Activated T-helper 9 cell treated with anti-CD3 and anti-CD28 coated beads, Interleukin-2, amount 50 U/mL, for 16 hours (primary cell): ENCODE data around the gene ATP13A3.

Experiments used
- DNase-seq: peaks from one replicate; pipeline ENCODE4 v3.0.0-alpha.2; 2020; ENCODE audit warnings: low read depth

ATP13A3 gene

GRCh38 chr3:194369522-194370279 lies 117.1 kb downstream of the ATP13A3 start, which contains the start of gene LRRC15:
Gene LRRC15, minus strand, starts transcription at chr3:194369743. Its CDS starts 8,700 bp downstream, at chr3:194361043.
- no peak for DNase-seq

DNA sequence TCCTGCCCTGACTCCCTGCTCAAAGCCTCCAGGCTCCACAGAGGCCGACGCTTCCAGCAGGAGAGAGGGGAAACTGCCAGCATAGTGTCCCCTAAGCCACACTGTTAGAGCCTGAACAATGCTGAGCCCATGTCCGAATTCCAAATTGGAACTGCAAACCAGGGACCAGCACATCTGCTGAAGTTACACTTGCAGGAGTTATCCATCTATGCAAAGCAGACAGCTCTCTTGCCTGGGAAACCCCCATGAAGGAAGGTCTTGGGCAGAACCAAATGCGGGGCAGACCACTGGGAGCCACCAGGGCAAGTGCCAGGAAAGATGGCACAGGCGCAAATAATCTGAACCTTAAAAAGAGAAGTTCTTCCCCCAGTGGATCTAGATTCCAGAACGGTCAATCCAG lies 117.9 kb downstream of the ATP13A3 start:
- DNase-seq = no peak

- no peak for DNase-seq
Observed at GRCh38 chr3:194367992-194368841, 118.6 kb downstream of the ATP13A3 start.

GRCh38 chr3:194365978-194366490 lies 120.8 kb downstream of the ATP13A3 start:
- DNase-seq = no peak

GRCh38 chr3:194365526-194365925 lies 121.3 kb downstream of the ATP13A3 start:
- no peak for DNase-seq

DNA sequence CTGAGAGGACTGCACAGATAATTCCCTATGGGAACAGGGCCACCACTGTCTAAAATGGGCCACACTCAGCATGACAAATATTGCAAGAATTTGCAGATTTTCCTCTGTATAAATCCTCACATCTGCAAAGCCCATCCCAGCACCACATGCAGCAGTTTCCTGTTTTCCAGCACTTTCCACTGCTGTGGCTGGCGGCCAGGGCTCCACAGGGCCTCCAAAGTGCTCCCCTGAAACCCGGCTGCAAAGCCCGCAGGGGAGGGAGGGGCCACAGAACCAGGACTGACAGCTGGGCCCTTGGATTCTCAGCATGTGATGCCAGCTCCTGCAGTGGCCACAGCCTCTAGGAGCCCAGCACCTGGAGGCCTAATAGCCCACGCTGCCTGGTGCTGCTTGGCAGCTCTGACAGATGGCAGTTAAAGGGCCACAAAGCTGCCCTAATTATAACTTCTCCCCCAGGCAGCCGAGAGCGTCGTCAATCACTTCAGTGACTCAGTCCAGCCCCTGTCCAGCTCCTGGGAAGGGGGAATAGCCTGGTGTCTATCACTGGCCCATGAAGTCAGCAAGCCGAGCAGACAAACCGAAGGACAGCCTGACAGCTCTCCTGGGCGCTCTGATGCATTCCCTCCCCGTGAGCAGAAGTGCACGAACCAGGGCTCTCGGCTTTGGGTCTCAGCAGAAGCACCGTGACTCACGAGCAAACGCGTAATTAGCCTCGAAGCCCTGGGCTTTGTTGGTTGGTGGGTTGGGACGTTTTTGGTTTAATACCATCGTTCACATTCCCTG lies 122.0 kb downstream of the ATP13A3 start:
- no peak for DNase-seq

- no peak for DNase-seq
Observed at GRCh38 chr3:194364314-194364651, 122.5 kb downstream of the ATP13A3 start.

DNA sequence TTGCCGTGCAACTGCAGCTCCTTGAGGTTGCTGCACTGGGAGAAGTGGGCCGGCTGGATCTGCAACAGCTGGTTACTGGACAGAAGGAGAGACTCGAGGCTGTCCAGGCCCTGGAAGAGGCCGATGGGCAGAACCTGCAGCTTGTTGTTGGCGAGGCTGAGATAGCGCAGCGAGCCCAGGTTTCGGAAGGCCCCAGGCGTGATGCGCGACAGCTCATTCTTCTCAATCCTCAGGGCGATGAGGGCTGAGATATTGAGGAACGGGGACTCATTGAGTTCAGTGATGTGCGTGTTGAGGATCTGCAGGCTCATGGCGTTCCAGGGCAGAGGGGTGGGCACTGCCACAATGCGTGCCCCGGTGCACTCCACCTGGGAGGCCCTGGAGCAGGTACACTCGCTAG lies 126.2 kb downstream of the ATP13A3 start:
- no peak for DNase-seq

GRCh38 chr3:194357681-194358080 lies 129.1 kb downstream of the ATP13A3 start:
- DNase-seq = no peak

DNA sequence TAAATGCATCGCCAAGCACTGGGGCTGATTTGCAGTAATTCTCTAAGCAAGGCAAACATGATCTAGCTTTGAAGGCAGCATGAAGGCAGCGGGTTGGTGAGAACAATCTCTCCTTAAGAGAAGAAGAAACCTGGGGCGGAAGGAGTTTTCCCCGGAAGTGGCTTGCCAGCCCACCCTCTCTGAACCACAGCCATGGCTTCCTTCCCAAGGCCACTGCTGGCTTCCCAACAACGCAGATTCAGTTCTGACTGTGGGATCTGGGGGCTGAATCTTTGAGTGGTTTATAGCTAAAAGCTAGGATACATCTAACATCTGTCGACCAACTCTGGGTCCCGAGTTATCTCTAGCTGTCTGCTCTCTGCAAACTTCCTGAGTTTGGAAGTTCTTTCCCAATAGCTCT lies 131.4 kb downstream of the ATP13A3 start:
- no peak for DNase-seq

- no peak for DNase-seq
Observed at GRCh38 chr3:194354315-194354714, 132.5 kb downstream of the ATP13A3 start.
